Measurements from ENCODE around the gene CRELD1.

CRELD1 gene

DNA sequence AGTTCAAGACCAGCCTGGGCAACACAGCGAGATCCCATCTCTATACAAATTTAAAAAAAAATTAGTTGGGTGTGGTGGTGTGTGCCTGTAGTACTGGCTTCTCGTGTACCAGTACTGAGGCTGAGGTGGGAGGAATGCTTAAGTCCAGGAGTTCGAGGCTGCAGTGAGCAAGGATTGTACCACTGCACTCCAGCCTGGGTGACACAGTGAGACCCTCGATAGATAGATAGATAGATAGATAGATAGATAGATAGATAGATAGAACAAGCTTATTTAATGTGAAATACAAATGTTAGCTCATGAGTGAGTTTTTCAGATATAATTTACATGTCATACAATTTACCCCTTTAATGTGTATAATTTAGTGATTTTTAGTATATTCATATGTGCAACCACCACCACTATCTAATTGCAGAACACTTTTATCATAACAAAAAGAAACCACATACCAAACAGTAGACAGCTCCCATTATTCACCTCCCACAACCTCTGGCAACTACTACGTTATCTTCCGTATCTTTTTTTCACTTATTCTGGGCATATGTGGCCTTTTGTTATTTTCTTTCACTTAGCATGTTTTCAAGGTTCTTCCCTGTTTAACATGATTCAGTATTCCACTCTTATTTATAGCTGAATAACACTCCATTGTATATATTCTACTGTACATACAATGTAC, 31.7 kb downstream of the CRELD1 start:
- no peak for DNase-seq

DNA sequence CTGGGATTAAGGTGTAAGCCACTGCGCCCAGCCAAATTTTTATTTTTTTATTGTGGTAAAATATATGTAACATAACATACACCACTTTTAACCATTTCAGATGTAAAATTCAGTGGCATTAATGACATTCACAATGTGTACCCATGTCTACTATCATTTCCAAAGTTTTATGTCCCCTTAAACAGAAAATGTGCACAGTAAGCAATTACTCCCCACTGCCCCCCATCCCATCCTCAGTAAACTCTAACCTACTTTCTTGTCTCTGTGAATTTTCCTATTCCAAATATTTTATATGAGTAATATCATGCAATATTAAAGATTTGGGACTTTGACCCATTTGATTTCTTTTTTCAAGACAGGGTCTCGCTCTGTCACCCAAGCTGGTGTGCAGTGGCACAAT, 33.2 kb downstream of the CRELD1 start:
- DNase-seq: no peak

GRCh38 chr3:9969632-9970019, 36.0 kb downstream of the CRELD1 start:
- no peak for DNase-seq

DNA sequence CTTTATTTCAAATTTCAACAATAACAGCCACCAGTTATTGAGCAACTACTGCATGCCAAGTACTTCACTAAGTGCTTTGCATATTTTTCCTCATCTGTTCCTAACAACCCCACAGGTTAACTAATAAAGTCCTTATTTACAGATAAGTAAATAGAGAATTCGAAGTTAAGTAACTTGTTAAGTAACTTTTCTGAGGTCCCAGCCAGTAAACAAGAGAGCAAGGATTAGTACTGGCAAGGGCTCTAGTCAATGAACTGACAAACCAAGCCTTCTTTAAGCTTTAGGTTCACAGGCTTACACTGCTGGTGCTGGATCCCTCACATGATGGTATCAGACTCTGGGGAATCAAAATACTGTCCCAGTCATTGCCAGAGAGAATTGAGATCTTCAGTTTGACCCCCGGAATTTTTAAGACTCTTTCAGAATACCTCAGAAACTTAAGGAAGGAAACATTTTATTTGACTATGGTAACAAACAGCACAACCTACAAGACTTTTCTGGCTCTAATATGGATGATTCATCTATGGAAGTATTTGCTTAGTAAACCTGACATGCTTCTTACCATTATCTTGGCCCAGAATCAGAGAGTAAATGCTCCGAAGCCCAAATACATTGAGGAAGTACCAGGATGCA, 36.5 kb downstream of the CRELD1 start:
- no peak for DNase-seq

- DNase-seq: no peak
These were observed 43.4 kb downstream of the CRELD1 start for GRCh38 chr3:9976721-9977709.

DNA sequence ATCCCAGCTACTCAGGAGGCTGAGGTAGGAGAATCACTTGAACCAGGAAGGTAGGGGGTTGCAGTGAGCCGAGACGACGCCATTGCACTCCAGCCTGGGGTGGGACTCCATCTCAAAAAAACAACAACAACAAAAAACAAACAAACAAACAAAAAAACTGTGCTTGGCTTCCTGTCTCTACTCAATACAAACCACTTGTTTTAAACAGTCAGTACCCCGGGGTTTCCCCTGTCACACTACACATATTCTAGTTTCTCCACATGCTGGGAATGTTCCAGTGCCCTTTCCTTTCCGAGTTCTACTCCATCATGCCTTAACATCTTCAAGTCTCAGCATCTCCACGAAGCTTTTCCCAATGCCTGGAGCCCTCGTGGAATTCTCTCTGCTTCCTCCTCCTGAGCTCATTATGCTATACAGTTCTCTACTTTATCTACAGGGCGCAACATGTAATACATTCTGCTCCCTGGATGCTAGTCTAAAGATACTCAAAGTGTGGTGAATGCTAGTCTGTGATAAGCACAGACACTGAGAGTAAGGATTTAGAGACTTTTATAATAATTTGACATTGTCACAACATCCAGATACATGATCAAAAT, 45.2 kb downstream of the CRELD1 start:
- no peak for DNase-seq

DNA sequence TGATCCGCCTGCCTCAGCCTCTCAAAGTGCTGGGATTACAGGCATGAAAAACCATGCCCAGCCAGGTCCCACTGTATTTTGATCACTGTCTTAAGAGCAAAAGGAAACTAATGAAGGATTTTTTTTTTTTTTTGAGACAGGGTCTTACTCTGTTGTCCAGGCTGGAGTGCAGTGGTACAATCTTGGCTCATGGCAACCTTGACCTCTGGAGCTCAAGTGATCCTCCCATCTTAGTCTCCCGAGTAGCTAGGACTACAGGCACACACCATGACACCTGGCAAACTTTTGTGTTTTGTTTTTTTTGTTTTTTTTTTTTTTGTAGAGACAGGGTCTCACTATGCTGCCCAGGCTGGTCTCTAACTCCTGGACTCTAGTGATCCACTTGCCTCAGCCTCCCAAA, 46.6 kb downstream of the CRELD1 start:
- no peak for DNase-seq

GRCh38 chr3:9986230-9986725, 52.6 kb downstream of the CRELD1 start:
- DNase-seq: no peak

GRCh38 chr3:9994086-9994844, 60.6 kb downstream of the CRELD1 start:
- no peak for DNase-seq
